WTC11 (cell line): Measurements from ENCODE around the gene SPIRE2. TPM values are rescaled to one million over a fixed set of nuclear protein-coding genes. Genes with fewer than 3 reads are reported as not detected.
A peak's percentile ranks its signal among the peaks of the same experiment; 100 is the strongest.

Experiments used
- AR ChIP-seq: fragments of 250-450 bp; sonication (Bioruptor Pico); IDR thresholded peaks from 2 replicates; pipeline ENCODE4 v1.9.0; 2021; ENCODE audit warnings: mild to moderate bottlenecking
- CREB1 ChIP-seq: sonication (generic); formaldehyde crosslinking; IDR thresholded peaks from 2 replicates; pipeline ENCODE4 v1.8.0; 2023; ENCODE audit warnings: mild to moderate bottlenecking, missing genetic modification reagents
- CTCF ChIP-seq: fragments of 200-600 bp; IDR thresholded peaks from 2 replicates; pipeline ENCODE4 v1.8.0; 2022; ENCODE audit warnings: antibody characterized with exemption
- E2F4 ChIP-seq: sonication (generic); formaldehyde crosslinking; IDR thresholded peaks from 2 replicates; pipeline ENCODE4 v1.8.1; 2022; ENCODE audit warnings: low read depth, mild to moderate bottlenecking, moderate library complexity, missing genetic modification reagents, borderline replicate concordance
- FOXJ3 ChIP-seq: sonication (generic); formaldehyde crosslinking; IDR thresholded peaks from 2 replicates; pipeline ENCODE4 v1.9.0; 2021; ENCODE audit warnings: missing genetic modification reagents, mild to moderate bottlenecking, borderline replicate concordance
- FOXP1 ChIP-seq: sonication (generic); formaldehyde crosslinking; IDR thresholded peaks from 2 replicates; pipeline ENCODE4 v1.8.0; 2022; ENCODE audit warnings: missing genetic modification reagents, mild to moderate bottlenecking, moderate library complexity, borderline replicate concordance
- FOXP4 ChIP-seq: sonication (generic); formaldehyde crosslinking; IDR thresholded peaks from 2 replicates; pipeline ENCODE4 v1.8.0; 2022; ENCODE audit warnings: mild to moderate bottlenecking, missing genetic modification reagents
- IRF2 ChIP-seq: sonication (generic); formaldehyde crosslinking; IDR thresholded peaks from 2 replicates; pipeline ENCODE4 v1.8.0; 2022; ENCODE audit warnings: low read depth, missing genetic modification reagents, borderline replicate concordance
- NFE2L1 ChIP-seq: sonication (generic); formaldehyde crosslinking; IDR thresholded peaks from 2 replicates; pipeline ENCODE4 v1.8.1; 2023; ENCODE audit warnings: missing genetic modification reagents
- NR3C1 ChIP-seq: sonication (generic); formaldehyde crosslinking; conservative IDR thresholded peaks from 2 replicates; pipeline ENCODE4 v1.8.1; 2023; ENCODE audit warnings: low read depth, mild to moderate bottlenecking, missing genetic modification reagents
- SMAD3 ChIP-seq: sonication (generic); formaldehyde crosslinking; IDR thresholded peaks from 2 replicates; pipeline ENCODE4 v1.8.0; 2022; ENCODE audit warnings: missing genetic modification reagents, mild to moderate bottlenecking, borderline replicate concordance
- TCF7 ChIP-seq: sonication (generic); formaldehyde crosslinking; IDR thresholded peaks from 2 replicates; pipeline ENCODE4 v1.8.0; 2022; ENCODE audit warnings: mild to moderate bottlenecking, low read depth, missing genetic modification reagents, moderate library complexity
- TEAD4 ChIP-seq: sonication (generic); formaldehyde crosslinking; IDR thresholded peaks from 2 replicates; pipeline ENCODE4 v1.8.0; 2022; ENCODE audit warnings: mild to moderate bottlenecking, missing genetic modification reagents
- ZBTB43 ChIP-seq: sonication (generic); formaldehyde crosslinking; IDR thresholded peaks from 2 replicates; pipeline ENCODE4 v1.8.1; 2023; ENCODE audit warnings: mild to moderate bottlenecking, missing genetic modification reagents
- ZNF232 ChIP-seq: sonication (generic); formaldehyde crosslinking; IDR thresholded peaks from 2 replicates; pipeline ENCODE4 v1.8.0; 2022; ENCODE audit warnings: mild to moderate bottlenecking, missing genetic modification reagents
- ZNF281 ChIP-seq: sonication (generic); formaldehyde crosslinking; IDR thresholded peaks from 2 replicates; pipeline ENCODE4 v1.8.0; 2023; ENCODE audit warnings: mild to moderate bottlenecking, missing genetic modification reagents
- total RNA-seq: library from RNA; stranded (reverse); gene quantifications from 3 replicates; pipeline ENCODE4 v1.2.3, GENCODE V29; 2021
- TF ChIP-seq, protein P1 (sequence below): sonication (generic); formaldehyde crosslinking; IDR thresholded peaks from 2 replicates; pipeline ENCODE4 v1.8.1; 2023; ENCODE audit warnings: mild to moderate bottlenecking, missing genetic modification reagents, moderate library complexity
- TF ChIP-seq, protein P2 (sequence below): sonication (generic); formaldehyde crosslinking; IDR thresholded peaks from 2 replicates; pipeline ENCODE4 v1.8.1; 2023; ENCODE audit warnings: mild to moderate bottlenecking, missing genetic modification reagents
- TF ChIP-seq, protein P3 (sequence below): sonication (generic); formaldehyde crosslinking; conservative IDR thresholded peaks from 2 replicates; pipeline ENCODE4 v1.8.1; 2023; ENCODE audit warnings: mild to moderate bottlenecking, low read depth, missing genetic modification reagents, moderate library complexity

Gene SPIRE2
- total RNA-seq, 1 experiment from 2014 or later, result 19.7 TPM

- peak; percentile 79; the same call in 1 of the 2 replicates for TF ChIP-seq FOXP4 (CRISPR knock-in tag)
- TF ChIP-seq, protein P1, sequence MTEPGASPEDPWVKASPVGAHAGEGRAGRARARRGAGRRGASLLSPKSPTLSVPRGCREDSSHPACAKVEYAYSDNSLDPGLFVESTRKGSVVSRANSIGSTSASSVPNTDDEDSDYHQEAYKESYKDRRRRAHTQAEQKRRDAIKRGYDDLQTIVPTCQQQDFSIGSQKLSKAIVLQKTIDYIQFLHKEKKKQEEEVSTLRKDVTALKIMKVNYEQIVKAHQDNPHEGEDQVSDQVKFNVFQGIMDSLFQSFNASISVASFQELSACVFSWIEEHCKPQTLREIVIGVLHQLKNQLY (CRISPR knock-in tag), result no peak
- TF ChIP-seq SMAD3 (CRISPR knock-in tag), result peak; percentile 77; the same call in 1 of the 2 replicates
- TF ChIP-seq ZNF232 (CRISPR knock-in tag), result 0 out of 2 replicates have a peak, but pooled peaks have one; percentile 71
- 0 out of 2 replicates have a peak, but pooled peaks have one; percentile 35 for TF ChIP-seq NR3C1 (CRISPR knock-in tag)
- TF ChIP-seq TEAD4 (CRISPR knock-in tag), result no peak
- peak; percentile 91; the same call in 1 of the 2 replicates for TF ChIP-seq FOXP1 (CRISPR knock-in tag)
- 0 out of 2 replicates have a peak, but pooled peaks have one; percentile 48 for TF ChIP-seq CREB1
- TF ChIP-seq FOXJ3, result no peak
- no peak; the same call in 1 of the 2 replicates for TF ChIP-seq ZNF281 (CRISPR knock-in tag)
- 0 out of 2 replicates have a peak, but pooled peaks have one; percentile 24 for TF ChIP-seq E2F4 (CRISPR knock-in tag)
- peak; percentile 71; the same call in 1 of the 2 replicates for TF ChIP-seq ZBTB43 (CRISPR knock-in tag)
- TF ChIP-seq TCF7, result no peak
- no peak for TF ChIP-seq IRF2 (CRISPR knock-in tag)
- no peak for TF ChIP-seq CTCF
- TF ChIP-seq AR (CRISPR knock-in tag), result no peak
- peak; percentile 60; the same call in 1 of the 2 replicates for TF ChIP-seq NFE2L1 (CRISPR knock-in tag)
- TF ChIP-seq, protein P2, sequence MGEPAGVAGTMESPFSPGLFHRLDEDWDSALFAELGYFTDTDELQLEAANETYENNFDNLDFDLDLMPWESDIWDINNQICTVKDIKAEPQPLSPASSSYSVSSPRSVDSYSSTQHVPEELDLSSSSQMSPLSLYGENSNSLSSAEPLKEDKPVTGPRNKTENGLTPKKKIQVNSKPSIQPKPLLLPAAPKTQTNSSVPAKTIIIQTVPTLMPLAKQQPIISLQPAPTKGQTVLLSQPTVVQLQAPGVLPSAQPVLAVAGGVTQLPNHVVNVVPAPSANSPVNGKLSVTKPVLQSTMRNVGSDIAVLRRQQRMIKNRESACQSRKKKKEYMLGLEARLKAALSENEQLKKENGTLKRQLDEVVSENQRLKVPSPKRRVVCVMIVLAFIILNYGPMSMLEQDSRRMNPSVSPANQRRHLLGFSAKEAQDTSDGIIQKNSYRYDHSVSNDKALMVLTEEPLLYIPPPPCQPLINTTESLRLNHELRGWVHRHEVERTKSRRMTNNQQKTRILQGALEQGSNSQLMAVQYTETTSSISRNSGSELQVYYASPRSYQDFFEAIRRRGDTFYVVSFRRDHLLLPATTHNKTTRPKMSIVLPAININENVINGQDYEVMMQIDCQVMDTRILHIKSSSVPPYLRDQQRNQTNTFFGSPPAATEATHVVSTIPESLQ (CRISPR knock-in tag), result no peak
- TF ChIP-seq, protein P3, sequence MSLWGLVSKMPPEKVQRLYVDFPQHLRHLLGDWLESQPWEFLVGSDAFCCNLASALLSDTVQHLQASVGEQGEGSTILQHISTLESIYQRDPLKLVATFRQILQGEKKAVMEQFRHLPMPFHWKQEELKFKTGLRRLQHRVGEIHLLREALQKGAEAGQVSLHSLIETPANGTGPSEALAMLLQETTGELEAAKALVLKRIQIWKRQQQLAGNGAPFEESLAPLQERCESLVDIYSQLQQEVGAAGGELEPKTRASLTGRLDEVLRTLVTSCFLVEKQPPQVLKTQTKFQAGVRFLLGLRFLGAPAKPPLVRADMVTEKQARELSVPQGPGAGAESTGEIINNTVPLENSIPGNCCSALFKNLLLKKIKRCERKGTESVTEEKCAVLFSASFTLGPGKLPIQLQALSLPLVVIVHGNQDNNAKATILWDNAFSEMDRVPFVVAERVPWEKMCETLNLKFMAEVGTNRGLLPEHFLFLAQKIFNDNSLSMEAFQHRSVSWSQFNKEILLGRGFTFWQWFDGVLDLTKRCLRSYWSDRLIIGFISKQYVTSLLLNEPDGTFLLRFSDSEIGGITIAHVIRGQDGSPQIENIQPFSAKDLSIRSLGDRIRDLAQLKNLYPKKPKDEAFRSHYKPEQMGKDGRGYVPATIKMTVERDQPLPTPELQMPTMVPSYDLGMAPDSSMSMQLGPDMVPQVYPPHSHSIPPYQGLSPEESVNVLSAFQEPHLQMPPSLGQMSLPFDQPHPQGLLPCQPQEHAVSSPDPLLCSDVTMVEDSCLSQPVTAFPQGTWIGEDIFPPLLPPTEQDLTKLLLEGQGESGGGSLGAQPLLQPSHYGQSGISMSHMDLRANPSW (CRISPR knock-in tag), result no peak
These were observed 89.6 kb downstream of the SPIRE2 start (continued) for GRCh38 chr16:89917773-89918452.
